SH-SY5Y (cell line): Measurements from ENCODE around the gene KCNC3.

ENCODE experiments used
- GATA2 ChIP-seq: IDR thresholded peaks from 2 replicates; pipeline ENCODE4 v1.6.1; 2011; ENCODE audit warnings: mild to moderate bottlenecking, low read depth, low read length
- GATA3 ChIP-seq: IDR thresholded peaks from 2 replicates; pipeline ENCODE4 v1.6.1; 2011; ENCODE audit warnings: low read depth, mild to moderate bottlenecking, low read length, moderate library complexity

- TF ChIP-seq GATA2 = no peak
- TF ChIP-seq GATA3 = no peak
Observed at GRCh38 chr19:50329146-50329925, at the start of gene KCNC3.
